ENCODE data around the gene LHFPL2.
"Not testable (repeated sequence)": the region's sequence is repeated elsewhere in the genome, so short reads cannot be mapped to it uniquely, and the experiment has no call there.

Gene LHFPL2, protein sequence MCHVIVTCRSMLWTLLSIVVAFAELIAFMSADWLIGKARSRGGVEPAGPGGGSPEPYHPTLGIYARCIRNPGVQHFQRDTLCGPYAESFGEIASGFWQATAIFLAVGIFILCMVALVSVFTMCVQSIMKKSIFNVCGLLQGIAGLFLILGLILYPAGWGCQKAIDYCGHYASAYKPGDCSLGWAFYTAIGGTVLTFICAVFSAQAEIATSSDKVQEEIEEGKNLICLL

DNA sequence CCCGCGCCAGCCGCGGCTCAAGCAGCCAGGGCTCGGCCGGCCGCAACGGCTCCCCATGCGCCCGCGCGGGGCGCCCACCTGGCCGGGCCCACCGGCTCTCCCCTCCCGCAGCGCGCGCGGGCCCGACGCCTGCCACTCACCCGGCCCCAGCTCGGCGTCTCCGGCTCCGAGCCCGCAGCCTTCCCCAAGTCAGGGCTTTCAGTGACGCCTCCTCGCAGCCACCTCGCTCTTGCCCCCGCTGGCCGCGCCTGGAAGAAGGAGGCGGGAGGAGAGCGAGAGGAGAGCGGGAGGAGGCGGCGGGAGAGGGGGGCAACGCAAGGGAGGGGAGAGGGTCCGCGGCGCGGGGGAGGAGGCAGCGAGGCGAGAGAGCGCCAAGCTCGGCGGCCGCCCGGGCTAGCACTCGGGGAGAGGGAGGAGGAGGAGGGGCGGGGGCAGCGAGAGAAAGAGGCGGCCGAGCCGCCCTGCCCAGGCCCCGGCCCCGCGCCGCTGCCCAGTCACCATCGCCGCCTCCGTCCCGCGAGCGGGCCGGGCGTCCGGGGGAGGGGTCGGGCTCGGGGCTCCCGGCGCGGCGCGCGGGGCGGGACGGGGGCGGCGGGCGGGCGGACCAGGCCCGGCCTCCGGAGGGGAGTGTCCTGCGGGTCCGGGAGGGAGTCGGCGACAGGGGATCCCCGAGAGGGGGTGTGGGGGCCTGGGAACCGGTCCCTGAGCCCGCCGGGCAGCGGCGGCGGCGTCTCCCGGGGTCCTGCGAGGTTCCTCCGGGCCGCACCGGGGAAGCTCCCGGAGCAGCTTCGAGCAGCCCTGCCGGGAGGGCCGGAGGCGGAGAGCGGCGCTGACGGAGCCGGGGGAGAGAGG, at the start of gene LHFPL2:
TSS of gene LHFPL2 (minus strand) at position 414 of the 852 bp plus-strand sequence. CDS start 138,559 bp downstream, outside the sequence.
- Histone ChIP-seq H3K27ac (ENCODE audit: low read depth, low read length) (peak within 1 kb of the TSS; percentile 80), H3K9me3 (ENCODE audit: control insufficient read depth in 1 of 2, low read length in 2 of 2) (no peaks in the 10 kb centered on the region), H3K4me3 (ENCODE audit: low read depth in 1 of 2, low read length in 2 of 2) (peak within 1 kb of the TSS; percentile 72 to 86), H3K4me1 (ENCODE audit: control insufficient read depth in 1 of 2, insufficient read depth in 2 of 2, low read length in 2 of 2) (peaks cover 19 to 22% of the 10 kb centered on the region in 2 donors), H3K36me3 (ENCODE audit: control insufficient read depth in 1 of 2, insufficient read depth in 2 of 2, low read length in 2 of 2) (peaks cover 0 to 3% of the 10 kb centered on the region in 2 donors), H3K27me3 (ENCODE audit: control insufficient read depth in 1 of 2, insufficient read depth in 2 of 2, low read length in 2 of 2) (no peaks in the 10 kb centered on the region), H3K9ac (ENCODE audit: low read depth in 1 of 2, low read length in 2 of 2) (peak within 1 kb of the TSS; percentile 63 to 65)

DNA sequence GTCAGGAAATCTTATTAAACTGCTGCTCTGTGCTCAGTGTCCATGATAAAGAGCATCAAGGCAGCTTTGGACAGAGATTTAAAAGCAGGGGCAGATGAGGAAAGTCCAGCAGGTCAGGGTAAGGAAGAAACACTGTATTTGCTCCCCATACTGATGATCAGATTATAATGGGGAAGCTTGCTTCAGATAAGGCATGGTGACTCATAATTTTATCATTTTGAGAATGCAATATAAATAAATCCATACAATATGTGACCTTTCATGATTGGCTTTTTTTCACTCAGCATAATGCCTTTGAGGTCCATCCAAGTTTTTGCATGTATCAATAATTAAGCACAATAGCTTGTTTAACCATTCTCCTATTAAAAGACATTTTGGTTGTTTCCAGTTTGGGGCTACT, 48.1 kb upstream of the LHFPL2 start:
- H3K4me1 ChIP-seq (ENCODE audit: control insufficient read depth in 1 of 2, insufficient read depth in 2 of 2, low read length in 2 of 2) = peaks cover 10 to 14% of the 10 kb centered on the region in 2 donors
- H3K4me3 ChIP-seq (ENCODE audit: low read depth in 1 of 2, low read length in 2 of 2) = no peak overlapping the region
- H3K36me3 ChIP-seq (ENCODE audit: control insufficient read depth in 1 of 2, insufficient read depth in 2 of 2, low read length in 2 of 2) = no peaks in the 10 kb centered on the region

DNA sequence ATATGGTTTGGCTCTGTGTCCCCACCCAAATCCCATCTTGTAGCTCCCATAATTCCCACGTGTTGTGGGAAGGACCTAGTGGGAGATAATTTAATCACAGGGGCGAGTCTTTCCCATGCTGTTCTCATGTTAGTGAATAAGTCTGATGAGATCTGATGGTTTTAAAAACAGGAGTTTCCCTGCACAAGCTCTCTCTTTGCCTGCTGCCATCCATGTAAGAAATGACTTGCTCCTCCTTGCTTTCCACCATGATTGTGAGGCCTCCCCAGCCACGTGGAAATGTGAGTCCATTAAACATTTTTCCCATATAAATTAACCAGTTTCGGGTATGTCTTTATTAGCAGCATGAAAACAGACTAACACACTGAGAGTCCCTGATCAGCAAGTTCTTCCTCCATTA, 47.5 kb upstream of the LHFPL2 start:
- not testable (repeated sequence) for H3K4me3 ChIP-seq (ENCODE audit: low read depth in 1 of 2, low read length in 2 of 2); H3K9me3 ChIP-seq (ENCODE audit: control insufficient read depth in 1 of 2, low read length in 2 of 2); H3K27me3 ChIP-seq (ENCODE audit: control insufficient read depth in 1 of 2, insufficient read depth in 2 of 2, low read length in 2 of 2); H3K36me3 ChIP-seq (ENCODE audit: control insufficient read depth in 1 of 2, insufficient read depth in 2 of 2, low read length in 2 of 2); H3K27ac ChIP-seq (ENCODE audit: low read depth, low read length); H3K9ac ChIP-seq (ENCODE audit: low read depth in 1 of 2, low read length in 2 of 2)
- peaks cover 10 to 14% of the 10 kb centered on the region in 2 donors for H3K4me1 ChIP-seq (ENCODE audit: control insufficient read depth in 1 of 2, insufficient read depth in 2 of 2, low read length in 2 of 2)

More for the DNA sequence above, 48.1 kb upstream of the LHFPL2 start:
- Histone ChIP-seq H3K27ac (ENCODE audit: low read depth, low read length) (no peak overlapping the region), H3K27me3 (ENCODE audit: control insufficient read depth in 1 of 2, insufficient read depth in 2 of 2, low read length in 2 of 2) (no peaks in the 10 kb centered on the region), H3K9ac (ENCODE audit: low read depth in 1 of 2, low read length in 2 of 2) (no peak overlapping the region), H3K9me3 (ENCODE audit: control insufficient read depth in 1 of 2, low read length in 2 of 2) (peaks cover 0 to 2% of the 10 kb centered on the region in 2 donors)

DNA sequence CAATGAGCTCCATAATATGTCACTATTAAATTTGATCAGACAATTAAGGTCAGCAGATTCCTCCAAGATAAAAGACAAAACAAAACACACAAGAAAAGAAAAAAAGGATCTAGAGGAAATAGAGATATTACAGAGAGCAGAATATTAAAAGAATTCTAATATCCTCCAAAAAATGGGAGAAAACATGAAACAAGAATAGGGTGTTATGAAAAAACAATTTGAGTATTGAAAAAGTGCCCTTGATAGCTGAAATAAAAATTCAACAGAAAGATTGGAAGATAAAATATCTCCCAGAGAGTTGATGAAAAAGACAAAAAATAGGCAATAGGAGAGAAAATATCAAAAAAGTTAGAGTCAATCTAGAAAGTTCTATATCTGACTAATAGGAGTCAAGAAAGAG, 44.8 kb upstream of the LHFPL2 start:
- Histone ChIP-seq H3K36me3 (ENCODE audit: control insufficient read depth in 1 of 2, insufficient read depth in 2 of 2, low read length in 2 of 2) (no peaks in the 10 kb centered on the region), H3K4me3 (ENCODE audit: low read depth in 1 of 2, low read length in 2 of 2) (no peak overlapping the region), H3K4me1 (ENCODE audit: control insufficient read depth in 1 of 2, insufficient read depth in 2 of 2, low read length in 2 of 2) (peaks cover 0 to 5% of the 10 kb centered on the region in 2 donors), H3K27me3 (ENCODE audit: control insufficient read depth in 1 of 2, insufficient read depth in 2 of 2, low read length in 2 of 2) (no peaks in the 10 kb centered on the region), H3K9ac (ENCODE audit: low read depth in 1 of 2, low read length in 2 of 2) (no peak overlapping the region), H3K27ac (ENCODE audit: low read depth, low read length) (no peak overlapping the region), H3K9me3 (ENCODE audit: control insufficient read depth in 1 of 2, low read length in 2 of 2) (peaks cover 0 to 2% of the 10 kb centered on the region in 2 donors)

DNA sequence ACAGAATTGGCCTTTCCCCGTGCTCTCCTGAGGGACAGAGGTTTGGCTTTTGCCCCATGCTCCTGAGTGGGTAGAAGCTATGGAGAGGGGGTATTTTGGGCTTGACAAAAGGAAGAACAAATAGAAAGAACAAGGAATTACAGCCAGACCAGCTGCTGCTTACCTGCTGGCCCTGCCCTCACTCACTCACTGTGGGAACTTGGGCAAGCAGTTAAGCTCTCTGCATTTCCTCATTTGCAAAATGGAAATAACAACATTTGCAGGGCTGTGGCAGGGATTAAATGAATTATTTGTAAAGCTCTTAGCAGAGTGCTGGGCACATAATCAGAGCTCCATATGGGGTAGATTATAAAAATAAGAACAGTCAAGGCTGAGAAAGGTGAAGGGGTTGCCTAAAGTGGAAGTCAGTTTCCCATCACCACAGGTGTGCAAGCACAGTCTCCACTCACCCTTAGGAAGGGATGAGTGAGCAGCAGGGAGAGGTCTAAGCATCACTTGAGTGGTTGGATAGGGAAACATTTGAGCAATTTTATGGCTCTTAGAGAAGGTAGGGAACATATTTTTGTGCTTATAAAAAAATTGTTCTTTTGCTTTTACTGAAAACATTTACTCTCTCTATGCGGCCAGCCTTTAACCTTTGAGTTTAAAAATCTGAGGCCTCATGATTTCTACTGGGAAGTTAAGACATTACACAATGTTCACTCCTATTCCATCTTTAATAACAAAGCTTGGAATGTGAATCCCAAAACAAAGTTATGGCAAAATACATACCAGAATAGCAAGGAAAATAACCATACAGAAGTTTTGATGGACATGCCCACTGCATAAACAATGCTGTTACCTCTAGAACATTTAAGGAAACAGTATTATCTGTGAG, 42.8 kb upstream of the LHFPL2 start:
- H3K4me3 ChIP-seq (ENCODE audit: low read depth in 1 of 2, low read length in 2 of 2) = no peak overlapping the region
- no peak overlapping the region for H3K27ac ChIP-seq (ENCODE audit: low read depth, low read length)
- H3K36me3 ChIP-seq (ENCODE audit: control insufficient read depth in 1 of 2, insufficient read depth in 2 of 2, low read length in 2 of 2) = no peaks in the 10 kb centered on the region
- no peaks in the 10 kb centered on the region for H3K27me3 ChIP-seq (ENCODE audit: control insufficient read depth in 1 of 2, insufficient read depth in 2 of 2, low read length in 2 of 2)
- peaks cover 0 to 2% of the 10 kb centered on the region in 2 donors for H3K9me3 ChIP-seq (ENCODE audit: control insufficient read depth in 1 of 2, low read length in 2 of 2)
- peaks cover 0 to 5% of the 10 kb centered on the region in 2 donors for H3K4me1 ChIP-seq (ENCODE audit: control insufficient read depth in 1 of 2, insufficient read depth in 2 of 2, low read length in 2 of 2)
- no peak overlapping the region for H3K9ac ChIP-seq (ENCODE audit: low read depth in 1 of 2, low read length in 2 of 2)

DNA sequence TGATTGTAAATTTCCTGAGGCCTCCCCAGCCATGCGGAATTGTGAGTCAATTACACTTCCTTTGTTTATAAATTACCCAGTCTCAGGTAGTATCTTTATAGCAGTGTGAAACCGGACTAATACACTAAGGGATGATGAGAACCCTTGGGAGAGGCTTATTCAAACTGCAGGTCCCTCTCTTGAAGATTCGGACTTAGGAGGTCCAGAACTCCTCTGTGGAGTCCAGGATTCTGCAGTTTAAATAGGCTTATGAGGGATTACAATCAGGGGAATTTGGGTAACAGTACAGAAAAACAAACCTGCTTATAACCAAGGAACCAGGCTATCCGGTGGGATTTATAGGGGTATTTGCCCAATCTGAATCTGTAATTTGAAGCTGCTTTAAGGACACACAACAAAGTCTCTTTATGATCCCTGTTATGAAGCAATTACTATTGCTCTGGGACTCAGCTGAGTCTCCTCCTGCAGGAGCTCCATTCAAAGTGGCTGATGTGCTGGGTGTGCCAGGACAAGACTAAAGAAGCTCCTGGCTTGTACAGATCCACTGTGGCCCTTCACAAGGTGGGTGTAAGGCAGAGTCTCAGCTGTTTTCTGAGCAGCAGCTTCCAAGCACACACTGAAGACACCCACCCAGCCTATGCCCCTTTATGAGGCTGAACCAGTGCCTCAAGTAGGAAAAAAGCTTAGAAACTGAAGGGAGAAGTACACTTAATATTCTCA, 41.8 kb upstream of the LHFPL2 start:
- no peak overlapping the region for H3K9ac ChIP-seq (ENCODE audit: low read depth in 1 of 2, low read length in 2 of 2)
- H3K27ac ChIP-seq (ENCODE audit: low read depth, low read length) = no peak overlapping the region
- H3K27me3 ChIP-seq (ENCODE audit: control insufficient read depth in 1 of 2, insufficient read depth in 2 of 2, low read length in 2 of 2) = no peaks in the 10 kb centered on the region
- H3K4me1 ChIP-seq (ENCODE audit: control insufficient read depth in 1 of 2, insufficient read depth in 2 of 2, low read length in 2 of 2) = peaks cover 0 to 5% of the 10 kb centered on the region in 2 donors
- H3K9me3 ChIP-seq (ENCODE audit: control insufficient read depth in 1 of 2, low read length in 2 of 2) = no peaks in the 10 kb centered on the region
- no peaks in the 10 kb centered on the region for H3K36me3 ChIP-seq (ENCODE audit: control insufficient read depth in 1 of 2, insufficient read depth in 2 of 2, low read length in 2 of 2)
- no peak overlapping the region for H3K4me3 ChIP-seq (ENCODE audit: low read depth in 1 of 2, low read length in 2 of 2)

DNA sequence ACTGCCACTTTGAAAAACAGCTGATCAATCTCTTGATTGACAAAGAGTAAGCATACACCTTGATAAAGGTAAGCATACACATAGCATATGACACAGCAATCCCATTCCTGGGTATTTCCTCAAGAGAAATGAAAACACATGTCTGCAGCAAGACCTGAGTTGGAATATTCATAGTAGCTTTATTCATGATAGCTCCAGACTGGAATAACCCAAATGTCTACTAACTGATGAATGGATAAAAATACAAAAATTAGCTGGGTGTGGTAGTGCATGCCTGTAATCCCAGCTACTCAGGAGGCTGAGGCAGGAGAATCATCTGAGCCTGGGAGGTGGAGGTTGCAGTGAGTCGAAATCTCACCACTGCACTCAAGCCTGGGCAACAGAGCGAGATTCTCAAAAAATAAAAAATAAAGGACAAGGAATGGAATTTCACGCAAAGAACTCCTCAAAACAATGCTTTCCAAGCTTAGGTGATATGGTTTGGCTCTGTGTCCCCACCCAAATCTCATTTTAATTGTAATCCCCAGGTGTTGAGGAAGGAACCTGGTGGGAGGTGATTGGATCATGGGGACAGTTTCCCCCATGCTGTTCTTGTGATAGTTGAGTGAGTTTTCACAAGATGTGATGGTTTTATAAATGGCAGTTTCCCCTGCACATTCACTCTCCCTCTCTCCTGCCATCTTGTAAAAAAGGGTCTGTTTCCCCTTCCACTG, 41.1 kb upstream of the LHFPL2 start:
- H3K9ac ChIP-seq (ENCODE audit: low read depth in 1 of 2, low read length in 2 of 2) = no peak overlapping the region
- no peaks in the 10 kb centered on the region for H3K27me3 ChIP-seq (ENCODE audit: control insufficient read depth in 1 of 2, insufficient read depth in 2 of 2, low read length in 2 of 2)
- H3K4me3 ChIP-seq (ENCODE audit: low read depth in 1 of 2, low read length in 2 of 2) = no peak overlapping the region
- peaks cover 0 to 5% of the 10 kb centered on the region in 2 donors for H3K4me1 ChIP-seq (ENCODE audit: control insufficient read depth in 1 of 2, insufficient read depth in 2 of 2, low read length in 2 of 2)
- no peaks in the 10 kb centered on the region for H3K36me3 ChIP-seq (ENCODE audit: control insufficient read depth in 1 of 2, insufficient read depth in 2 of 2, low read length in 2 of 2)
- no peak overlapping the region for H3K27ac ChIP-seq (ENCODE audit: low read depth, low read length)
- no peaks in the 10 kb centered on the region for H3K9me3 ChIP-seq (ENCODE audit: control insufficient read depth in 1 of 2, low read length in 2 of 2)

DNA sequence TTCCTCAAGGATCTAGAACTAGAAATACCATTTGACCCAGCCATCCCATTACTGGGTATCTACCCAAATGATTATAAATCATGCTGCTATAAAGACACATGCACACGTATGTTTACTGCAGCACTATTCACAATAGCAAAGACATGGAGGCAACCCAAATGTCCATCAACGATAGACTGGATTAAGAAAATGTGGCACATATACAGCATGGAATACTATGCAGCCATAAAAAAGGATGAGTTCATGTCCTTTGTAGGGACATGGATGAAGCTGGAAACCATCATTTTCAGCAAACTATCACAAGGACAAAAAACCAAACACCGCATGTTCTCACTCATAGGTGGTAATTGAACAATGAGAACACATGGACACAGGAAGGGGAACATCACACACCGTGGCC, 38.9 kb upstream of the LHFPL2 start:
- not testable (repeated sequence) for H3K9ac ChIP-seq (ENCODE audit: low read depth in 1 of 2, low read length in 2 of 2); H3K27ac ChIP-seq (ENCODE audit: low read depth, low read length); H3K27me3 ChIP-seq (ENCODE audit: control insufficient read depth in 1 of 2, insufficient read depth in 2 of 2, low read length in 2 of 2); H3K36me3 ChIP-seq (ENCODE audit: control insufficient read depth in 1 of 2, insufficient read depth in 2 of 2, low read length in 2 of 2); H3K4me3 ChIP-seq (ENCODE audit: low read depth in 1 of 2, low read length in 2 of 2); H3K4me1 ChIP-seq (ENCODE audit: control insufficient read depth in 1 of 2, insufficient read depth in 2 of 2, low read length in 2 of 2); H3K9me3 ChIP-seq (ENCODE audit: control insufficient read depth in 1 of 2, low read length in 2 of 2)

DNA sequence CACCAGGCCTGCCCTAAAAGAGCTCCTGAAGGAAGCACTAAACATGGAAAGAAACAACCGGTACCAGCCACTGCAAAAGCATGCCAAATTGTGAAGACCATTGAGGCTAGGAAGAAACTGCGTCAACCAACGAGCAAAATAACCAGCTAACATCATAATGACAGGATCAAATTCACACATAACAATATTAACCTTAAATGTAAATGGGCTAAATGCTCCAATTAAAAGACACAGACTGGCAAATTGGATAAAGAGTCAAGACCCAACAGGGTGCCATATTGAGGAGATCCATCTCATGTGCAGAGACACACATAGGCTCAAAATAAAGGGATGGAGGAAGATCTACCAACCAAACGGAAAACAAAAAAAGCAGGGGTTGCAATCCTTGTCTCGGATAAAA, 35.3 kb upstream of the LHFPL2 start:
- H3K9me3 ChIP-seq (ENCODE audit: control insufficient read depth in 1 of 2, low read length in 2 of 2) = not testable (repeated sequence)

More for the DNA sequence above, 35.3 kb upstream of the LHFPL2 start:
- H3K4me1 ChIP-seq (ENCODE audit: control insufficient read depth in 1 of 2, insufficient read depth in 2 of 2, low read length in 2 of 2); H3K36me3 ChIP-seq (ENCODE audit: control insufficient read depth in 1 of 2, insufficient read depth in 2 of 2, low read length in 2 of 2); H3K9ac ChIP-seq (ENCODE audit: low read depth in 1 of 2, low read length in 2 of 2); H3K27ac ChIP-seq (ENCODE audit: low read depth, low read length); H3K4me3 ChIP-seq (ENCODE audit: low read depth in 1 of 2, low read length in 2 of 2); H3K27me3 ChIP-seq (ENCODE audit: control insufficient read depth in 1 of 2, insufficient read depth in 2 of 2, low read length in 2 of 2): not testable (repeated sequence)
